OCI-LY7 (cell line): ENCODE measurements around the gene MIPEP.

Experiments used
- EZH2phosphoT487 ChIP-seq: fragments of 200-600 bp; sonication (generic); IDR thresholded peaks from 2 replicates; pipeline ENCODE4 v1.6.1; 2018; ENCODE audit warnings: low read depth, borderline replicate concordance, mild to moderate bottlenecking, mixed run types, antibody characterized with exemption, low read length, moderate library complexity, mixed read lengths
- TF ChIP-seq, protein P1 (sequence below): fragments of 200-600 bp; sonication (generic); conservative IDR thresholded peaks from 2 replicates; pipeline ENCODE4 v1.5.1; 2014; ENCODE audit warnings: mild to moderate bottlenecking, antibody characterized with exemption, low read length, moderate library complexity, mixed read lengths

DNA sequence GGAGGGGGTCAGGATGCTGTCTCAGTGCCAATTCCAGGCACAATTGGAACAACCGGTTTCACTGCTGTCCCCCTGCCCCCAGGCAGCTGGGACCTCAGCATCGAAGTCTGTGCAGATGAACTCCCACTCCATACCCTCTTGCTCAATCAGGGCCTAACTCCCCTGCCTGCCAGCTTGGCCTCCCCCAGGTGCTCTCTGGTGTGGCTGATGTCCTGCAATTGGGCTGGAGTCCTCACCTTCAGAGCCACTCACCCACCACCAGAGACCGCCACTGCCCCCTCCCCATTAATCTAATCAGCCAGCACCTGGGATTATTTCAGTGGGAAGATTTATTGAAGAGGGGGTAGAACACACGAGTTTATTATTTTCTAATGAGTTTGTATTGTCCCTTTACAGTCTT is 118.8 kb downstream of the MIPEP start:
- TF ChIP-seq, protein P1, sequence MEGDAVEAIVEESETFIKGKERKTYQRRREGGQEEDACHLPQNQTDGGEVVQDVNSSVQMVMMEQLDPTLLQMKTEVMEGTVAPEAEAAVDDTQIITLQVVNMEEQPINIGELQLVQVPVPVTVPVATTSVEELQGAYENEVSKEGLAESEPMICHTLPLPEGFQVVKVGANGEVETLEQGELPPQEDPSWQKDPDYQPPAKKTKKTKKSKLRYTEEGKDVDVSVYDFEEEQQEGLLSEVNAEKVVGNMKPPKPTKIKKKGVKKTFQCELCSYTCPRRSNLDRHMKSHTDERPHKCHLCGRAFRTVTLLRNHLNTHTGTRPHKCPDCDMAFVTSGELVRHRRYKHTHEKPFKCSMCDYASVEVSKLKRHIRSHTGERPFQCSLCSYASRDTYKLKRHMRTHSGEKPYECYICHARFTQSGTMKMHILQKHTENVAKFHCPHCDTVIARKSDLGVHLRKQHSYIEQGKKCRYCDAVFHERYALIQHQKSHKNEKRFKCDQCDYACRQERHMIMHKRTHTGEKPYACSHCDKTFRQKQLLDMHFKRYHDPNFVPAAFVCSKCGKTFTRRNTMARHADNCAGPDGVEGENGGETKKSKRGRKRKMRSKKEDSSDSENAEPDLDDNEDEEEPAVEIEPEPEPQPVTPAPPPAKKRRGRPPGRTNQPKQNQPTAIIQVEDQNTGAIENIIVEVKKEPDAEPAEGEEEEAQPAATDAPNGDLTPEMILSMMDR = peak; percentile 39; the same call in 1 of the 2 replicates
- no peak for TF ChIP-seq EZH2phosphoT487
